ENCODE results near the gene PGGHG.

GRCh38 chr11:292211-293121 lies 3.5 kb downstream of the PGGHG start:
- TF ChIP-seq CTCF (IDR thresholded peaks at IDR 0.05) = no peak
- TF ChIP-seq EP300 (IDR thresholded peaks at IDR 0.05) = no peak

All from esophagus muscularis mucosa (tissue), 3 donors.